ENCODE measurements around the gene TMEM164.

GRCh38 chrX:110006161-110006560 lies 3.2 kb downstream of the TMEM164 start:
- TF ChIP-seq CTCF (IDR thresholded peaks at IDR 0.05; ENCODE audit: insufficient read depth, low read length) (no peak), GABPA (IDR thresholded peaks at IDR 0.05; ENCODE audit: low read depth) (no peak)
